Mesodermal cell (in vitro differentiated cells): ENCODE measurements around the gene SUN2.

ENCODE experiments used
- H3K27ac ChIP-seq: 2 replicates; pipeline ENCODE4 v1.7.0; 2013; ENCODE audit warnings: mild to moderate bottlenecking, low read depth, low read length, moderate library complexity; ENCODE audit not compliant: severe bottlenecking
- H3K36me3 ChIP-seq: 2 replicates; pipeline ENCODE4 v1.7.1; 2013; ENCODE audit warnings: mild to moderate bottlenecking, low read length, moderate library complexity; ENCODE audit not compliant: control insufficient read depth, insufficient read depth
- H3K4me1 ChIP-seq: one replicate; pipeline ENCODE4 v1.7.1; 2013; ENCODE audit warnings: mild to moderate bottlenecking, low read length; ENCODE audit not compliant: insufficient read depth, control insufficient read depth, poor library complexity, severe bottlenecking
- H3K4me3 ChIP-seq: 2 replicates; pipeline ENCODE4 v1.7.0; 2013; ENCODE audit warnings: low read length, control low read depth, mild to moderate bottlenecking; ENCODE audit not compliant: insufficient read depth, poor library complexity, severe bottlenecking; ENCODE audit errors: extremely low read depth
- H3K9me3 ChIP-seq: 2 replicates; pipeline ENCODE4 v1.7.1; 2013; ENCODE audit warnings: mild to moderate bottlenecking, low read length, moderate library complexity; ENCODE audit not compliant: control insufficient read depth
- WGBS, 2 experiments: methylation state at CpG; one replicate each; pipeline ENCODE4 v1.1.5; 2013; ENCODE audit warnings: missing lambda C conversion rate in 2 of 2; ENCODE audit not compliant: insufficient coverage in 2 of 2; 5-methylcytosine and 5-hydroxymethylcytosine counted together

SUN2 gene

DNA sequence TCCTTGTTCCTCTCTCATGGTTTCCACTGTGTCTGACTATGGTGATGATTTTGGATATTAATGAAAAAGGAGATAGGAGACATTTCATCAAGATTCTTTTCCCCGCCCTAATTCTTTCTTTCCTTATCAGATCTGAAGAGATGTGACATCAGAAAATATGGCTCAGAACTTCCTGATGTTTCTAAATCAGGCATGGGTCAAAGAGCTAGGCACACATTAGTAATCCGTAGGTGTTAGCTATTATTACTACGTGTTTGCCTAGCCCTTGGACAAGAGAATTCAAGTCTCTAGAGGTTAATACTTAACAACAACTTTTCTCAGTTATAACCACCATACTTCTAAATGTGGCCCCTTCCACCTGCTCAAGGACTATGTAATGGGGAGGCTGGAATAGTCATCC lies 60.9 kb downstream of the SUN2 start:
- Histone ChIP-seq H3K4me1 (peaks cover 23% of the 10 kb centered on the region), H3K36me3 (peaks cover 66% of the 10 kb centered on the region), H3K9me3 (no peaks in the 10 kb centered on the region), H3K4me3 (no peak overlapping the region), H3K27ac (no peak overlapping the region)
- 83% methylated on average over 2 of the region's 3 CpGs; no CpG with 5 or more reads in 1 of the 2 experiments for WGBS, 2 experiments

DNA sequence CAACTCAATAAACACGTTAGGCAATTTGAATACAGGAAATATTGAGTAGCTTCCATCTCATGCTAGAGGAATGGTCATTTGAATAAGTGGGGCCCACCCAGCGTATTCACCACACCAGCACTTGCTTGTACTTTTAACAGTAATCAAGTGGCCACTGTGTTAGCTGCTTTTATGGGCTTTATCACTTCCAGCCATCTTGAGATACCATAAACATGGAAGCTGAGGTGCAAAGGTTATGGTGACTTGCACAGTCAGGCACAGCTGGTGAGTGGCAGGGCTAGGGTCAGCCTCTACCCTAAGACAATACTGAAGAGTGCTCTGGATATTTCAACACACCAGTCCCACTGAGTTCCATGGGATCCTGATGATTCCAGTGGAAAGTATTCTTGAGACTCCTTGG lies 61.7 kb downstream of the SUN2 start:
- H3K4me1 ChIP-seq, result peaks cover 19% of the 10 kb centered on the region
- no peak overlapping the region for H3K4me3 ChIP-seq
- no peak overlapping the region for H3K27ac ChIP-seq
- peaks cover 67% of the 10 kb centered on the region for H3K36me3 ChIP-seq
- no peaks in the 10 kb centered on the region for H3K9me3 ChIP-seq
- WGBS, 2 experiments, result no CpG with 5 or more reads among the region's 2 CpGs

DNA sequence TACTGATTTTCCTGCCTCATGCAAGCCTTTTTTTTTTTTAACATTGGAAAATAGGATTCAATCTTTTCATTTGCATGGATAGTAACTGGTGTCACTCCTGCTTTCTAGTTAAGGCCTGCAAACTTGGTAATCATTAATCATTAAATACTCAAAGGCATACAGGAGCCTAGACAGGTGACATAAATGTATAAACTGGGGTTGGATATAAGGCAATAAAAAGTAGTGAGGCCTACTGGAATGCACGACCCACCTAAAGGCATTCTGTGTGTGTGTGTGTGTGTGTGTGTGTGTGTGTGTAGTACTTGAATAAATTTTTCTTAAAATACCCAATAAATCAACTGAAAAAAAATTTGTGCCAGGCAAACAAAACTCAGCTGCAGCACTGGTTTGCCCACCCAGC lies 66.1 kb downstream of the SUN2 start:
- no peaks in the 10 kb centered on the region for H3K4me1 ChIP-seq
- no CpG with 5 or more reads among the region's 1 CpG for WGBS, 2 experiments
- H3K4me3 ChIP-seq, result no peak overlapping the region
- peaks cover 80% of the 10 kb centered on the region for H3K36me3 ChIP-seq
- no peaks in the 10 kb centered on the region for H3K9me3 ChIP-seq
- no peak overlapping the region for H3K27ac ChIP-seq

DNA sequence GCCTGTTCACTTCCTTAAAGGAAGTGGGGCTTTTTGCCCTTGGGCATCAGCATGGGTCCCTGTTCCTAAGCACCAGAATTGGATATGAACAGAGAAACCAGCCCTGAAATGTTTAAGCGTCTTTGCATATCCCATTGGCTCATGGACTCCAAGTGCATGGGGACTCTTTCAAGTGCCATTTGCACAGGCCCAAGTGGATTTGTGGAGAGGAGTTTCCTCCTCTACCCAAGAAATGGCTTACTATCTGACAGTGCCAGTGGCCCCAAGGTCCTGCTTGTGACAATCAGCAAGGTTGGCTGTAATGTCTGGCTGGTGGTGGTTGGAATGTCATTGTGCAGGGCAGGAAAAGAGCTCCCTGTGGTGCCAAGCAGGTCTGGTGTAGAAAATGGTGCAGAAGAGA lies 70.0 kb downstream of the SUN2 start:
- H3K9me3 ChIP-seq, result peaks cover 10% of the 10 kb centered on the region
- H3K27ac ChIP-seq, result no peak overlapping the region
- H3K4me3 ChIP-seq, result no peak overlapping the region
- WGBS, 2 experiments, result 100% methylated on average over 1 of the region's 1 CpG; no CpG with 5 or more reads in 1 of the 2 experiments
- H3K4me1 ChIP-seq, result no peaks in the 10 kb centered on the region
- peaks cover 76% of the 10 kb centered on the region for H3K36me3 ChIP-seq

DNA sequence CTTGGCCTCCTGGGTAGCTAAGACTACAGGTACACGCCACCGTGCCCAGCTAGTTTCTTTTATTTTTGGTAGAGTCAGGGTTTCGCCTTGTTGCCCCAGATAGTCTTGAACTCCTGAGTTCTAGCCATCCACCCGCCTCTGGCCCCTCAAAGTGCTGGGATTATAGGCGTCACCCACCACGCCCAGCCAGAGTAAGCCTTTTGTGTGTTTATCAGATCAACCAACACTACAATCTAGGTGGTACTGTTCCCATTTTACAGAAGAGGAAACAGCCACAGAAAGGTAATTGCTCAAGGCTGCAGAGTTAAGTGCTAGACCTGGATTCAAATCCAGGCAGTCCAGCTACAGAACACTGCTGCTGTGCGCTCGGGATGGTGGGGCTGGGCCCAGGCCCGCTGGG lies 70.9 kb downstream of the SUN2 start:
- H3K27ac ChIP-seq, result no peak overlapping the region
- H3K4me1 ChIP-seq, result no peaks in the 10 kb centered on the region
- no peak overlapping the region for H3K4me3 ChIP-seq
- H3K36me3 ChIP-seq, result peaks cover 70% of the 10 kb centered on the region
- 93 to 100% methylated on average over 6 to 8 of the region's 9 CpGs for WGBS, 2 experiments
- H3K9me3 ChIP-seq, result peaks cover 10% of the 10 kb centered on the region
